HepG2 (cell line): ENCODE measurements around the gene RPL36AL. TPM values are rescaled to one million over a fixed set of nuclear protein-coding genes. Genes with fewer than 3 reads are reported as not detected.
A peak's percentile ranks its signal among the peaks of the same experiment; 100 is the strongest.

Source experiments
- BORCS8-MEF2B ChIP-seq: sonication (generic); formaldehyde crosslinking; IDR thresholded peaks from 2 replicates; pipeline ENCODE4 v1.8.0; 2022; ENCODE audit warnings: mild to moderate bottlenecking, missing genetic modification reagents
- CERS6 ChIP-seq: sonication (generic); formaldehyde crosslinking; IDR thresholded peaks from 2 replicates; pipeline ENCODE4 v1.5.0; 2020; ENCODE audit warnings: missing genetic modification reagents
- GMEB1 ChIP-seq: sonication (generic); formaldehyde crosslinking; IDR thresholded peaks from 2 replicates; pipeline ENCODE4 v1.5.1; 2020; ENCODE audit warnings: missing genetic modification reagents, mild to moderate bottlenecking, borderline replicate concordance
- HNRNPLL ChIP-seq: fragments of 200-400 bp; formaldehyde crosslinking; IDR thresholded peaks from 2 replicates; pipeline ENCODE4 v1.6.1; 2017; ENCODE audit warnings: mild to moderate bottlenecking, low read depth, low read length; ENCODE audit not compliant: poor library complexity, severe bottlenecking
- IKZF4 ChIP-seq: sonication (generic); formaldehyde crosslinking; IDR thresholded peaks from 2 replicates; pipeline ENCODE4 v1.5.1; 2020; ENCODE audit warnings: borderline replicate concordance, mild to moderate bottlenecking, low read depth, missing genetic modification reagents; ENCODE audit errors: not compliant biosample characterization
- MTA1 ChIP-seq: sonication (generic); formaldehyde crosslinking; IDR thresholded peaks from 2 replicates; pipeline ENCODE4 v1.4.0; 2020; ENCODE audit warnings: missing genetic modification reagents, mild to moderate bottlenecking, borderline replicate concordance
- NCOR1 ChIP-seq: fragments of 200-600 bp; sonication (generic); IDR thresholded peaks from 2 replicates; pipeline ENCODE4 v1.7.0; 2017; ENCODE audit warnings: antibody characterized with exemption, low read length, borderline replicate concordance
- PCBP2 ChIP-seq: fragments of 200-400 bp; formaldehyde crosslinking; optimal IDR thresholded peaks from 2 replicates; pipeline ENCODE3; 2018; ENCODE audit warnings: low read length, low read depth; ENCODE audit not compliant: poor library complexity, severe bottlenecking
- PHB2 ChIP-seq: fragments of 450-650 bp; IDR thresholded peaks from 2 replicates; pipeline ENCODE4 v1.6.1; 2018; ENCODE audit not compliant: partially characterized antibody
- PLRG1 ChIP-seq: fragments of 450-650 bp; conservative IDR thresholded peaks from 2 replicates; pipeline ENCODE4 v1.6.1; 2016
- REPIN1 ChIP-seq: sonication (generic); formaldehyde crosslinking; IDR thresholded peaks from 2 replicates; pipeline ENCODE4 v1.8.0; 2022; ENCODE audit warnings: missing genetic modification reagents, low read depth, mild to moderate bottlenecking, borderline replicate concordance
- REXO4 ChIP-seq: sonication (generic); formaldehyde crosslinking; IDR thresholded peaks from 2 replicates; pipeline ENCODE4 v1.8.0; 2022; ENCODE audit warnings: missing genetic modification reagents, mild to moderate bottlenecking, borderline replicate concordance
- RFXANK ChIP-seq: IDR thresholded peaks from 2 replicates; pipeline ENCODE4 v1.6.1; 2016
- RFXAP ChIP-seq: sonication (generic); formaldehyde crosslinking; IDR thresholded peaks from 2 replicates; pipeline ENCODE4 v1.4.0; 2020; ENCODE audit warnings: missing genetic modification reagents, borderline replicate concordance
- SOX5 ChIP-seq: IDR thresholded peaks from 2 replicates; pipeline ENCODE4 v1.6.1; 2016; ENCODE audit warnings: borderline replicate concordance
- ZBTB33 ChIP-seq: sonication (generic); formaldehyde crosslinking; IDR thresholded peaks from 2 replicates; pipeline ENCODE4 v1.4.0; 2020; ENCODE audit warnings: missing genetic modification reagents
- ZNF33A ChIP-seq: sonication (generic); formaldehyde crosslinking; IDR thresholded peaks from 2 replicates; pipeline ENCODE4 v1.5.1; 2020; ENCODE audit warnings: missing genetic modification reagents, mild to moderate bottlenecking, moderate library complexity, borderline replicate concordance
- ZNF414 ChIP-seq: sonication (generic); formaldehyde crosslinking; IDR thresholded peaks from 2 replicates; pipeline ENCODE4 v1.5.0; 2020; ENCODE audit warnings: missing genetic modification reagents
- ZNF441 ChIP-seq: sonication (generic); formaldehyde crosslinking; IDR thresholded peaks from 2 replicates; pipeline ENCODE4 v1.7.0; 2021; ENCODE audit warnings: missing genetic modification reagents, borderline replicate concordance
- ZNF552 ChIP-seq: sonication (generic); formaldehyde crosslinking; IDR thresholded peaks from 2 replicates; pipeline ENCODE4 v1.9.0; 2022; ENCODE audit warnings: missing genetic modification reagents, mild to moderate bottlenecking, borderline replicate concordance
- ZNF580 ChIP-seq: IDR thresholded peaks from 2 replicates; pipeline ENCODE4 v1.6.1; 2016; ENCODE audit warnings: low read depth, borderline replicate concordance
- ZNF747 ChIP-seq: sonication (generic); formaldehyde crosslinking; IDR thresholded peaks from 2 replicates; pipeline ENCODE4 v1.8.1; 2023; ENCODE audit warnings: missing genetic modification reagents, mild to moderate bottlenecking, borderline replicate concordance
- ZNF782 ChIP-seq: sonication (generic); formaldehyde crosslinking; IDR thresholded peaks from 2 replicates; pipeline ENCODE4 v1.4.0; 2020; ENCODE audit warnings: missing genetic modification reagents, mild to moderate bottlenecking, borderline replicate concordance
- ZSCAN25 ChIP-seq: sonication (generic); formaldehyde crosslinking; IDR thresholded peaks from 2 replicates; pipeline ENCODE4 v1.8.0; 2022; ENCODE audit warnings: mild to moderate bottlenecking, missing genetic modification reagents
- polyA plus RNA-seq, 8 experiments: library from polyadenylated mRNA; depleted of rRNA in 3 of 8; stranded (reverse) in 7 of 8; unstranded in 1 of 8; fragments of >200 nt; fragmentation: Illumina TruSeq in 4 of 8; extraction: Trizol in 4 of 8; gene quantifications; 2 replicates each; pipeline versions ENCODE4 v1.2.1 to v1.2.3, GENCODE V29; 2011 to 2016; ENCODE audit warnings: low read depth in 4 of 8, missing spikeins in 1 of 8, mixed read lengths in 1 of 8; ENCODE audit not compliant: insufficient read depth in 1 of 8
- total RNA-seq, 5 experiments: library from RNA; depleted of rRNA; stranded (reverse); fragments of >200 nt; fragmentation: Illumina TruSeq; extraction: Trizol; gene quantifications; 2 replicates each; pipeline ENCODE4 v1.2.3, GENCODE V29; 2016; ENCODE audit warnings: low read depth in 1 of 5

The RPL36AL gene
- total and polyA plus RNA-seq, 2 of the 13 experiments (the other 11 are each of a cell fraction or from before 2014, with no cell fraction given), result 90.0 to 294 TPM

GRCh38 chr14:49586673-49587460 is 33.6 kb downstream of the RPL36AL start (continued):
- TF ChIP-seq CERS6 (no peak), BORCS8-MEF2B (CRISPR knock-in tag) (no peak), SOX5 (no peak), PHB2 (no peak), ZNF33A (CRISPR knock-in tag) (no peak), HNRNPLL (peak; percentile 53), ZNF580 (CRISPR knock-in tag) (0 out of 2 replicates have a peak, but pooled peaks have one; percentile 11), GMEB1 (CRISPR knock-in tag) (no peak), MTA1 (CRISPR knock-in tag) (no peak), ZNF441 (no peak), ZNF747 (CRISPR knock-in tag) (no peak), PCBP2 (no peak), NCOR1 (peak; percentile 52; the same call in 1 of the 2 replicates), ZSCAN25 (CRISPR knock-in tag) (no peak), ZNF552 (CRISPR knock-in tag) (no peak), RFXAP (CRISPR knock-in tag) (peak; percentile 56; the same call in 1 of the 2 replicates), REPIN1 (CRISPR knock-in tag) (peak; percentile 8; the same call in 1 of the 2 replicates), ZBTB33 (CRISPR knock-in tag) (no peak), IKZF4 (CRISPR knock-in tag) (no peak), RFXANK (CRISPR knock-in tag) (peak; percentile 35; the same call in 1 of the 2 replicates), ZNF414 (CRISPR knock-in tag) (no peak), ZNF782 (no peak), REXO4 (CRISPR knock-in tag) (no peak), PLRG1 (no peak)
